ENCODE data around the gene CST2. TPM values are rescaled to one million over a fixed set of nuclear protein-coding genes. Genes with fewer than 3 reads are reported as not detected.
"Not testable (repeated sequence)": the region's sequence is repeated elsewhere in the genome, so short reads cannot be mapped to it uniquely, and the experiment has no call there.

Gene CST2
- total RNA-seq, 1 experiment from 2014 or later: not detected

DNA sequence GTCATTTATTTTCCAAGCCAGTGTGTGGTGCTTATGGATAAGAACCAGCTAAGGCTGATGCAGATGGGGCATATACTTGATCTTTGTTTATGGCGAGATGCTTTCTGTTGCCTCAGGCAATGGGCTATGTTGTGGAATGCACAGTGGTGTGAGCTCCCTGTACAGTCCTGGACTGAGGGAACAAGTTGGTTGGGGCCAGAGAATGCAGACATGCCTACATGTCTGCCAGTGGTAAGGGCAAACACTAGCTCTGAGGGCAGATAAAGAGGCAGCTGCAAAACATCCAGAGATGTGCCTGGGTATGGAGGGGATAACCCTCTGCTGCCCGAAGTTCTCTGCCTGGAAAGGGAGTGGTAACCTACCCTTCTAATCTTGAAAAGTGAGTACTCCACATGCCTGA, 16.2 kb downstream of the CST2 start:
- not testable (repeated sequence) for DNase-seq (ENCODE audit: low spot score)

DNA sequence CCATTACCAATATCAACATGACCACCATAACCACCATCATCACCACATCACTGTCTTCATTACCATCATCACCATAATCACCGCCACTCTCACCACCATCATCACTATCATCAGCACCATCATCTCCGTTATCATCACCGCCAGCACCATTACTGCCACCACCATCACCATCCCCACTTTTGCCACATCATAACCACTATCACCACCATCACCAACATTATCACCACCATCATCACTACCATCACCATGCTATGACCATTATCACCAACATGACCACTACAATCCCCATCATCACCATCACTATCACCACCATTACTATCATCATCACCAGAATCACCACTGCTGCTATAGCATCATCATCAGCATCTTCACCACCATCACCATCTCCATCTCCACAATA, 25.7 kb downstream of the CST2 start:
- DNase-seq (ENCODE audit: low spot score): no peak

GRCh38 chr20:23799216-23799847, 27.2 kb downstream of the CST2 start:
- DNase-seq (ENCODE audit: low spot score): not testable (repeated sequence)

GRCh38 chr20:23795526-23795925, 31.0 kb downstream of the CST2 start:
- no peak for DNase-seq (ENCODE audit: low spot score)

DNA sequence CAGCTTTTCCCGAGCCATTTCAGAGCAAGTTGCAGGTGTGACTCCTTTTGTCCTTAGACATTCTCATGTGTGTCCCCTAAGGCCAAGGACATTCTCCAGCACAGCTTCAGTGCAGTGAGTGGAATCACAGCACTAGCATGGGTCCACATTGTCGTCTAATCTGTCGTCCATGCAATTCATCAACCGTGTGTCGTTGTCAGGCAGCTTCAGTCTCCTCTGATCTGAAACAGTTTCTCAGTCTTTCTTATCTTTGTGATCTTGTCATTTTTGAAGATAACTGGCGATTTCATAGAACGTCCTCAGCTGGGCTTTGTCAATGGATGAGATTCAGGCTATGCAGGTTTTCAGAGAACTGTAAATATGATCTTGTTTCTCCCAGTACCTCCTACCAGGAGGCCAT, 31.7 kb downstream of the CST2 start:
- no peak for DNase-seq (ENCODE audit: low spot score)

DNA sequence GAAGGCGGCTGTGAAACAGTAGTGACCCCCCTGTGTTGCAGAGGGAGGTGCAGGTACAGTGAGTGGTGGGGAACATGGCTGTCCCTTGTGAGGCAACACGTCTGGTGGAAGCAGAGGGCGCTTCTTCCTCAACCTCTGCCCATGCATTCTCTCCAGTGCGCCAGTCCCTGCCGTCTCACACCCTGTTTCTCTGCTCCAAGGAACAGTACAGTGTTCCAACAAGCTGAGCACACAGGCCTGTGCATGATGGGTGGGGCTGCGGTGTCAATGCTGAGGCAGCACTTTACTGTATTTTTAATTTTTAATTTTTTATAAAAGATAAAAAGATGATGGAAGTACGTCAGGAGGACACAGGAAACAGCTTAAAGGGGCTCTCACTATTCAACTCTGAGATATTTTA, 32.5 kb downstream of the CST2 start:
- DNase-seq (ENCODE audit: low spot score): no peak

GRCh38 chr20:23783447-23783846, 43.1 kb downstream of the CST2 start:
- DNase-seq (ENCODE audit: low spot score): no peak

- no peak for DNase-seq (ENCODE audit: low spot score)
Observed at GRCh38 chr20:23782366-23782983, 44.1 kb downstream of the CST2 start.

- not testable (repeated sequence) for DNase-seq (ENCODE audit: low spot score)
Observed at GRCh38 chr20:23778676-23779075, 47.9 kb downstream of the CST2 start.

DNA sequence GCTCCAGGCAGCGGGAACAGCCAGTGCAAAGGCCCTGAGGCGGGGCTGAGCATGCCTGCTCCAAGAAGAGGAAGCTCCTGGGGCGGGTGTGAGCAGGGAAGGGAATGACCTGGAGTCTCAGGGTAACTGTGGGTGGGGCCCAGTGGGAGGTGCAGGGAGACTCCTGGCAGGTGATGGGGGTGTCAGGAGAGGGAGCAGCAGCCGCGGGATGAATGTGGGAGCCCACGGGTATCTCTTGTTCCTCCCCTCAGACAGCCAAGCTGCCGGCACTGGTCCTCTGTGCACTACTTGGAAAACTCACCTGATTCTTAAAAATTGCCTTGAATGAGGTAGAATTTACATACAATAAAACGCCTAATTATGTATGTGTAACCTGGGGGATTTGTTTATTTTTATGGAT, 49.1 kb downstream of the CST2 start:
- DNase-seq (ENCODE audit: low spot score): not testable (repeated sequence)

DNA sequence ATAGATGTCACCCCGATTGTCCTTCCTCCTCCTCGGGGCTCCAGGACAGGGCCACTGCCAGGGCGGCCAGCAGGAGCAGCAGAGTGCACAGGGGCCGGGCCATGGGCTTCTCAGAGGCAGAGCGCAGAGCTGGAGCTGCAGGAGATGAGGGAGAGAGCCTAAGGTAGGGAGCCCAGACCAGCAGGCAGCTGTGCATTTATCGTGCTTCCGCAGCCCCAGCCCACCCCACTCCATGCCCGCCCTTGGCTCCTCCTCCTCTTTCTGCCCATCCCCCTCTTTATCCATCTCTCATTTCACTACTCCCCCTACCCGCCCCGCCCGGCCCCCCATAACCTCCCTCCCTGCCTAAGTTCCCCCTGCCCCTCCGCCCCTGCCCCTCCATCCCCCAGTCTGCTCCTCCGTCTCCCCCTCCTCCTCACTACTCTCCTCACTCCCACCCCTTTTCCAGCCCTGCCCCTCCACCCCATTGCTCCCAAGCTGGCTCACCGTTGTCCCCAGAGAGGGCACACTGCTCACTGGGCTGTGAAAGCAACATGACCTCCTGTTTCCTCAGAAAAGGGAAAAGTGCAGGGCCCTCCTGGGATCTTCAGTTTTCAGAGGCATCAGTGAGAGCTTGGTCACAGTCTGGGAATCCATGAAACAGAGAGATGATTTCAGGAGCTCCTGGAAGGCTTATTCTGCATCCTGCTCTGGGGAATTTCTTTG, 50.3 kb downstream of the CST2 start:
- no peak for DNase-seq (ENCODE audit: low spot score)

DNA sequence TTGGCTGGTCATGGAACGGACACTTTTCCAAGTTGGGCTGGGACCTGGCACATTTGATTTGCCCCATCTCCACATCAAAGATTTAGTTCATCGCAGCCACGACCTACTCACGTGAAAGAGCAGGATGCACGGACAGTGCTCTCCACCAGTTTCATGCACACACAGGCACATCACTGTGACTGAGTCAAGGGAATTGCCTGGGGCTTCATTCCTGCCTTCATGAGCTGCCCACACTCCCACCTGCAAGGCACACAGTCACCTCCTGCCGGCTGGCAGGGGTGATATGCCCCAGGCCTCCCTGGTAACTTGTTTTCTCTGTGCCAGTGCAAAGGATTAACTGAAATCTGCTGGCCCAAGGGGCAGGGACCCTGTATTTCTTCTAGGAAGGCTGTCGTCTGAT, 52.4 kb downstream of the CST2 start:
- no peak for DNase-seq (ENCODE audit: low spot score)

Other genes with a start within 250 kb of the CST2 start
- not detected in 2 replicates for gene CST9, start 220.8 kb downstream of the CST2 start, total RNA-seq (2014; rRNA removed; shearing (Covaris generic))
- 131 and 132 TPM in 2 replicates for gene CST3, start 188.8 kb downstream of the CST2 start, total RNA-seq (2014; rRNA removed; shearing (Covaris generic))
- gene CST4, start 137.7 kb downstream of the CST2 start, total RNA-seq (2014; rRNA removed; shearing (Covaris generic)): not detected in 2 replicates
- 0.15 TPM in 1 of 2 replicates, not detected in the other for gene CST1, start 75.8 kb downstream of the CST2 start, total RNA-seq (2014; rRNA removed; shearing (Covaris generic))
- not detected in 2 replicates for gene CST5, start 53.0 kb upstream of the CST2 start, total RNA-seq (2014; rRNA removed; shearing (Covaris generic))
- not detected in 2 replicates for gene GGTLC1, start 162.1 kb upstream of the CST2 start, total RNA-seq (2014; rRNA removed; shearing (Covaris generic))

Data from H4 (cell line).